Measurements from ENCODE around the gene AP2A2.

AP2A2 gene

DNA sequence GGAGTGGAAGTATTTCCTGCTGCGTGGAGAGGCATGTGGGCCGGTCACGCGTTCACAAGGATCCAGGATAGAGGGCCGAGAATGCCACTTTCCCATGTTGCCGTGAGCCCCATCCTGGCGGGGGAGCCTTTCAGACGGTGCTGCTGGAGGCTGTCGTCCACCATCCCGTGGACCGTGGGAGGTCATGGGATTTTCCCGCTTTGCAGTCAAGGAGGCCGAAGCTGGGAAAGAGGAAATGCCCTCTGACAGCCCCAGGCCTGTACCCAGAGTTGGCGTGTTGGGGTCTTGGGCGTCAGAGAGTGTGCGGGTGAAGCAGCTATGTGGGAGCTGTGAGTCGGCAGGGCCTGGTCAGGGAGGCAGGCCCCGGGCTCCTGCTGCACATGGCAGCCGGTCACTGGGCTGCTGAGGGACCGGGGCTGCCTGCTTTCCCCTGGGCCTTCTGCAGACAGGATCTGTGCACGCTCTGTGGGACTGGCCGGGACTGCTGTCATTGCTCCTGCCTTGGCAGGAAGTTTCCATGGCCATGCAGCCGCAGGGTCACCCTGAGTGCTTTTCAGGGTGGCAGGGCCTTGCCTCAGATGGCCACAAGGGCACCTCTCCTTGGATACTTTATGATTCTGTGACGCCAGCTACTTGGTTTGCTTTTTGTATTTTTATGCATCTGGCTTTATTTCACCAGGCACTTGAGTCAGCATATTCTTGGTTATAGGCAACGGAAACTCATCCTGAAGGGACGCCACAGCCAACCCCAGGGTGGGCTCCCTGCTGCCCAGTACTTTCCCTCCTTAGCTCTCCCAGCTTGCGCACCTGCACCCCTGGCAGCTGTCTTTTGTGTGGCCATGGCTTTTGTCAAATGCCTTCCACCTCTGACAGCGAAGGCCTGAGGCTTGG lies 52.4 kb downstream of the AP2A2 start:
- no peak for DNase-seq

- no peak for DNase-seq
Measured at GRCh38 chr11:978781-979180, 53.1 kb downstream of the AP2A2 start.

GRCh38 chr11:980438-981357 lies 55.0 kb downstream of the AP2A2 start:
- no peak for DNase-seq

GRCh38 chr11:981764-982163 lies 56.1 kb downstream of the AP2A2 start:
- no peak for DNase-seq

DNA sequence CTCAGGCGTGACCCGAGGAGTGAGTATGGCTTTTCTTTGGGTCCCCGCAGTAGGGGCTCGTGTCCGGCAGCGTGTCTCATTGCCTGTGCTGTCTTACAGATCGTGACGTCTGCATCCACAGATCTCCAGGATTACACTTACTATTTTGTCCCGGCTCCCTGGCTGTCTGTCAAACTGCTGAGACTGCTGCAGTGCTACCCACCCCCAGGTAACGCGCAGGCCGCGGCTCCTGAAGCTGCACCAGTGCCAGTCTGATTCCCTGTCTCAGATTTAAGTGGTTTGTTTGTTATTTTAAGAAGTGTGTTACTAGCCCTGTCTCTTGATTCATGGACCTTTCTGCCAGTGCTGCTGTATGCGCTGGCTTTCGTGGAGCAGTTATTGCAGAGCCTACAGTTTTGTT lies 58.9 kb downstream of the AP2A2 start:
- no peak for DNase-seq

DNA sequence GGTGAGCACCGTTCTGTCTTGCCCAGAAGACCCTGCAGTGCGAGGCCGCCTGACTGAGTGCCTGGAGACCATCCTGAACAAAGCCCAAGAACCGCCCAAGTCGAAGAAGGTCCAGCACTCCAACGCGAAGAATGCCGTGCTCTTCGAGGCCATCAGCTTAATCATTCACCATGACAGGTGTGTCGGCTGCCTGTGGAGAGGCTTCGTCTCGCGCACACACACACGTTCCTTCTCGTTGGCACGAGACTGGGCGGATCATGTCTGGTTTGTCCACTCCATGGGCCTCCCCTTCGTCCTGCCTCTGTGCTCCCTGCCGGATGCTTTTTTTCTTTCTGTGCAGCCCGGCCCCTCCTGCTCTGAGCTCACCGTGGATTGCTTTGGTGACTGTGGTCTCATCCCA lies 59.7 kb downstream of the AP2A2 start:
- no peak for DNase-seq

- DNase-seq: no peak
Measured at GRCh38 chr11:985848-986247, 60.2 kb downstream of the AP2A2 start.

GRCh38 chr11:986270-986951 lies 60.7 kb downstream of the AP2A2 start:
- no peak for DNase-seq

DNA sequence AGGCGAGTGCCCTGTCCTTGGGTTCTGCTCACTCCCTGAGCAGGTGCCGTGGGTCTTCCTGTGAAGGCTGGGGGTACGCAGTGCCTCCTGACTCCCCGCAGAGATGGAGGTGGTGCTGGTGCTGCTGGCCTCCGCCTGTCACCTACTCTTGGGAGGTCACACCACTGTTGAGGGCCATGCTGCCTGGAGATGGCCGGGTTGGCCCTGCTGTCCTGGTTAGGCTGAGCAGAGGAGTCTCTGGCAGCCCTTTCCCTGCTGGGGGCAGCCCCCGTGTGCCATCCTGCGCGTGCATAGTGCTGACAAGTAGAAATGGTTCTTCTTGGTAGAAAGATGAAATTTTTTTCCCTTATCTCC lies 61.3 kb downstream of the AP2A2 start:
- DNase-seq: no peak

DNA sequence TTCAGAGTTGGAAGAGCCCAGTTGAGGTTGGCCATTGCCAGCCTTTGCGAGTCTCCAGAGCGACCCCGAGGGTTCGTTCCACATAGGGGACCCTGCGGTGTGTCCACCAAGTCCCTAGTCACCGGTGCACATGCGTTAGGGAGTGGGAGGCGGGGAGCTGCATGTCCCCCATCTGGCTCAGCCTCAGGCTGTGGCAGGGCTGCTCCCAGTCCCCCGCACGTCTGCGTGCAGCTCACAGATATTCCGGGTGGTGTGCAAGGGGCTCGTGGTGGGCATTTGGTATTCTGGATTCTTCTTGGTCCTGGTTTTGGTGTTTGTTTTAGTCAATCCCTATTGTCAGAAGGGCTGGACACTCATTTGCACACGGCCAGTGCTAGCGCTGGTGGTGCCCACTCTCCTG lies 62.0 kb downstream of the AP2A2 start:
- DNase-seq: no peak

DNA sequence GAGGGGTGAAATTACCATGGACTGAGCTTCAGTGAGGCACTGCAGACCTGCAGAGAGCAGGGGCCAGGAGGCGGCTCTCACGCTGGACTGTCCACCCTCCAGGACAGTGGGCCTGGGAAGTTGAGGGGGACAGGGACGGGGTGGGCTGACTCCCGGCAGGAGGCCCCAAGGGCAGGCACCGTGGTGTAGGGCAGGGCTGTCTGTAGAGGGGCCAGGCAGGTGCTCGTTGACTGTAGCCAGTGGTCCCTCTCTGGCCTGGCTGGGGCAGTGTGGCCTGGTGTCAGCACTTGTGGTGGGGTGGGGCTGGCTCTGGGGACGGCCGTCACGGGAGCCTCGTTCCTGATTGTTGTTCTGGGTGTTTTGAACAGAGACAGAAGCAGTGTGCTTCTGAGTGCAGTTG lies 64.4 kb downstream of the AP2A2 start:
- no peak for DNase-seq

DNA sequence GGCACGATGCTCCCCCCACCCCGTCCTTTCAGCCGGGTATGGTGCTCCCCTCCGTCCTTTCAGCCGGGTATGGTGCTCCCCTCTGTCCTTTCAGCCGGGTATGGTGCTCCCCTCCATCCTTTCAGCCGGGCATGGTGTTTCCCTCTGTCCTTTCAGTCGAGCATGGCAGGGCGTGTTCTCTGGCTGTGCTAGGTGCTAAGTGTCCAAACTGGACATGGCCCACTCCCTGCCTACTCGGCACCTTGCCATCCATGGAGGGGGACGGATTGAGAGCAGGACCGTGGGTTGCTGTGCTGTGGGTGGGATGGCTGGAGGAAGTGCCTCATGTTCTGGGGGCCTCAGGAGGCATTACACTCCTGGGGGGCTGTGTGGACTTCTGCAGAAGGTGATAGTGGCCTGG lies 65.4 kb downstream of the AP2A2 start:
- no peak for DNase-seq

- DNase-seq: no peak
Measured at GRCh38 chr11:991711-992307, 66.1 kb downstream of the AP2A2 start.

GRCh38 chr11:992577-992976 lies 66.9 kb downstream of the AP2A2 start:
- no peak for DNase-seq

GRCh38 chr11:993632-994167 lies 68.0 kb downstream of the AP2A2 start:
- DNase-seq: no peak

- DNase-seq: no peak
Measured at GRCh38 chr11:995044-995751, 69.5 kb downstream of the AP2A2 start.

GRCh38 chr11:995752-996420 lies 70.2 kb downstream of the AP2A2 start:
- no peak for DNase-seq

GRCh38 chr11:996681-997080 lies 71.0 kb downstream of the AP2A2 start:
- DNase-seq: no peak

- DNase-seq: no peak
Measured at GRCh38 chr11:997907-998306, 72.2 kb downstream of the AP2A2 start.

GRCh38 chr11:999009-999408 lies 73.3 kb downstream of the AP2A2 start:
- DNase-seq: no peak
